OCI-LY3 (cell line): ENCODE measurements around the gene PPP1R17.

Source experiments
- EZH2phosphoT487 ChIP-seq: fragments of 200-600 bp; shearing (Covaris generic); IDR thresholded peaks from 2 replicates; pipeline ENCODE4 v1.6.1; 2018; ENCODE audit warnings: antibody characterized with exemption, mixed run types, low read depth
- TF ChIP-seq, protein P1 (sequence below): fragments of 200-600, 300-600 bp; sonication (generic); IDR thresholded peaks from 2 replicates; pipeline ENCODE4 v1.5.1; 2014; ENCODE audit warnings: antibody characterized with exemption, low read length, low read depth

GRCh38 chr7:31679574-31680305 is 7.3 kb upstream of the PPP1R17 start:
- TF ChIP-seq, protein P1, sequence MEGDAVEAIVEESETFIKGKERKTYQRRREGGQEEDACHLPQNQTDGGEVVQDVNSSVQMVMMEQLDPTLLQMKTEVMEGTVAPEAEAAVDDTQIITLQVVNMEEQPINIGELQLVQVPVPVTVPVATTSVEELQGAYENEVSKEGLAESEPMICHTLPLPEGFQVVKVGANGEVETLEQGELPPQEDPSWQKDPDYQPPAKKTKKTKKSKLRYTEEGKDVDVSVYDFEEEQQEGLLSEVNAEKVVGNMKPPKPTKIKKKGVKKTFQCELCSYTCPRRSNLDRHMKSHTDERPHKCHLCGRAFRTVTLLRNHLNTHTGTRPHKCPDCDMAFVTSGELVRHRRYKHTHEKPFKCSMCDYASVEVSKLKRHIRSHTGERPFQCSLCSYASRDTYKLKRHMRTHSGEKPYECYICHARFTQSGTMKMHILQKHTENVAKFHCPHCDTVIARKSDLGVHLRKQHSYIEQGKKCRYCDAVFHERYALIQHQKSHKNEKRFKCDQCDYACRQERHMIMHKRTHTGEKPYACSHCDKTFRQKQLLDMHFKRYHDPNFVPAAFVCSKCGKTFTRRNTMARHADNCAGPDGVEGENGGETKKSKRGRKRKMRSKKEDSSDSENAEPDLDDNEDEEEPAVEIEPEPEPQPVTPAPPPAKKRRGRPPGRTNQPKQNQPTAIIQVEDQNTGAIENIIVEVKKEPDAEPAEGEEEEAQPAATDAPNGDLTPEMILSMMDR, result no peak
- TF ChIP-seq EZH2phosphoT487, result no peak
